GM18858 (cell line): ENCODE measurements around the gene EBF3.

ENCODE experiments used
- ATAC-seq: cut with Tn5 transposase; IDR thresholded peaks from one replicate; pipeline ENCODE4 v1.9.1; 2021; ENCODE audit not compliant: unreplicated experiment

The EBF3 gene

DNA sequence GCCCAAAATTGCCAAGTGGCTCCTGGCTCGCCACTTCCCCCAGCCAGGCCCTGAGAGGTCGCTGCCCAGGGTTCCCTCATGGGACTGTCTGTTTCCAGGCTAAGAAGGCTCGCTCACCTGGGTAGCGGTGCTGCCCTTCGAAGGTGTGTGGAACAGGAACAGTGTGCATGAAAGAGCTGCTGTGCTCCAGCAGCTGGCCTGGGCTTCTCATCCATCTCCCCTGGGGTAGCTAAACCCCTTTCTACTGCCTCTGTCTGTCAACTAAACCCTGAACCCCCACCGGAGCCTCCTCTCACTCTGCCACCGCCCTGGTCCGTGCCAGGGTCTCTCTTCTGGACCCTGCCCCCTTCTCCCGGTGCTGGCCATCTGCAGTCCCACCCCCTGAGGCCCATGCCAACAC lies 152.9 kb downstream of the EBF3 start:
- ATAC-seq = no peak

DNA sequence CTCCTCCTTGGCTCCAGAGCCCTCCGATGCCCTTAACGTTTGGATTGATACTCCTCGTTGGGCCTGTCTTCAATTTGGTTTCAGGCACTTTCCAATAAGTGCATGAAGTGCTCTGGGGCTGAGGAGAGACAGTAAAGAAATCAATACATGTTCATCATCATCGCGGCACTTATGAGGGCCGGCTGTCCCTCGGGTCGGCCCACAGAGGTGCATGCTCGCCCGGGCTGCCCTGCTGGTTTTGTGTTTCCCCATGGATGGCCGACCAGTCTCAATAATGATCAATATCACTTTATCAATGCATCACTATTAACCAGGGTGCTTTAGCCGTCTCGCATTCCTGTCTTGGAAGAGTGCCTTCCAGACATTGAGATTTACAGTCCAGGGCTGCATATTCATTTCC lies 154.2 kb downstream of the EBF3 start:
- no peak for ATAC-seq

DNA sequence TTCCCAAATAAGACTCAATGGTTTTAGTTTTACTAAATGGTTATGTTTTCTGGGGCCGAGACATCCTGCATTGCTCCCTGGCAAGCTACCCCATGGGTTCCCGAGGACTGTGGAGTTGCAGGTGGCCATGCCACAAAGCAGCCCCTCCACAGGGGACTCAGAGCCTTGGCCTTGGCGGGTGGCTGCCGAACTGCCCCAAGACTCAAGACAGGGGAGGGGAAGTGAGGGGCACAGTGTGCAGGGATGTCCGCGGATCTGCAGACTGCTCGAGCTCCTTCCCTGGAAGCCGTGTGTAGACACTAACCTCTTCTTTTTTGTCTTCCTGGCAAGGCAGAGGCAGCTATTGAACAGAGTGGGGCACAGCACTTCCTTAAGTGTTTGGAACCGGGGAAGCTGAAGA lies 154.6 kb downstream of the EBF3 start:
- no peak for ATAC-seq

DNA sequence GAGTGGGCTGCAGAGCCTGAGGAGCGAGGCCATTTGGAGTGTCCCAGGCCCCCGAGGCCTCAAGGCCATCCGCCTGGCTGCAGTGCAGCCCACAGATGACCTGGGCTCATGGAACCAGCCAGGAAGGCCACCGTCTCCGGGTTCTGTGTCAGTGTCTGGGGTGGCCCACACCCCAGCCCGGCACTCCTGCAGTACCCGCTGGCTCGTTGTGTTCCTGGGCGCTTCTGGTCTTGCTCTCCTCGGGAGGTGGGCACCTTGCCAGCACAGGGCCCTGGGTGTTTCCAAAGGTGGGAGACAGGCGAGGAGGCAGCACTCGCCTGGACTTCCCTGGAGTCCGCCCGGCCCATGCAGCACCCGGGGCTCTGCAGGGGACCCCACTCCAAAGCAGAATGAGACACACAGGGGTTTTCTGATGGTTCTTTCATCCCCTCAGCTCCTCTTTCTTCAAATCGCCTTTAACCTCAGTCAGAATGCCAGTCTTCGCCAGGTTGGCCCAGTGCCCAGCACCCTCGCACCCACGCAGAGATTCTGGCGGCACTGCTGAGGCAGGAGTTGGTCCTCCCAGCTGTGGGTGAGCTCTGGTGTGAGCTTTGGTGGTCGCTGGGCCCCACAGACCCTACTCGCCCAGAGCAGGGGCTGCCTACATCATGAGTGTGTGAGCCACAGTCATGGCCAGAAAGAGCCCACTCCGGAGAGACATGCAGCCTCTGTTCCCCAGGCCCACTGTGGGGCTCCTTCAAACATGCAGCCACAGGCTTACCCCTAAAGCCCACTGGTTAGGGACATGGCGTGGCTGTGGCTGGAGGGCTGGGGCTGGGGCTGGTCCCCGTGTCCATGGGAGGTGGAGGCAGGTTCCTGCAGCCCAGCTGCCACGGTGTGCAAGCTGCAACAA lies 155.7 kb downstream of the EBF3 start:
- no peak for ATAC-seq

DNA sequence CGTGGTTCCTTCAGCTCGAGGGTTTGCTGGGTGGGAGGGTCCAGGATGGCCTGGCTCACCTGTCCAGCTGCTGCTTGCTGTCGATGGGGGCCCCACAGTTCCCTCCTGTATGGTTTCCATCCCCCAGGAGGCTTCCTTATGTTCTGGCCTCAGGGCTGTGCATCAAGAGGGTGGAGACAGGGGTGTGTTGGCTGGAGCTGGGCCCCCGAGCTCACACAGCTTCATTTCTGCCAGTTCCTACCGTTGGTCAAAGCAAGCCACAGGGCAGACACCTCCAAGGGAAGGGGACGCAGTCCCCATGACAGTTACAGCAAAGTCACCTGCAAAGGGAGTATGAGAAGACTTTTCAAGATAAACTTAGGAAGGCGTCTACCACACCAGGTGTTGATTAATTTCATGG lies 156.9 kb downstream of the EBF3 start:
- ATAC-seq = no peak

DNA sequence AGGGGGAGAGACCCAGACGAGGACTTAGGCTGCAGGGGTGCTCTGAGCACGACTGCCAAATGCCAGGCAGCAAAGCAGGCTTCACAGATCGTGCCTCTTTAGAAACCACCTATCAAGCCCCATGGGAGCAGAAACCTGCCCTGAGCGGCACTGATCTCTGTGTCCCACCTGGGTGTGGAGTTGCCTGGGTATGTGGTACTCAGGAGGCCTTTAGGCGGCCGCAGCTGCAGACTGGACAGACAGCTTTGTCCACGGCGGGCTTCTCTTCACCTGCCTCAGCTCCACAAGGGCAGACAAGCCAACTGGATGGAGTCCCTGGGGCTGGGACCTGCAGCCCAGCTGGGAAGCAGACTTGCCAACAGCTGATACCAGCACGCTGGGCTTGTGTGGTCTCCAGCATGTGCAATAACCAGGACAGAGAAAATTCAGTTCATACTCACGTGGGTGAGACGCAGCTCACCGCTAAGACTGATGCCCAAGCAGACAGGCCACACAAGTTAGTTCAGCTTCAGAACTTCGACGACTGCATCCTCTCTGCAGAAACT lies 163.2 kb downstream of the EBF3 start:
- ATAC-seq = no peak

DNA sequence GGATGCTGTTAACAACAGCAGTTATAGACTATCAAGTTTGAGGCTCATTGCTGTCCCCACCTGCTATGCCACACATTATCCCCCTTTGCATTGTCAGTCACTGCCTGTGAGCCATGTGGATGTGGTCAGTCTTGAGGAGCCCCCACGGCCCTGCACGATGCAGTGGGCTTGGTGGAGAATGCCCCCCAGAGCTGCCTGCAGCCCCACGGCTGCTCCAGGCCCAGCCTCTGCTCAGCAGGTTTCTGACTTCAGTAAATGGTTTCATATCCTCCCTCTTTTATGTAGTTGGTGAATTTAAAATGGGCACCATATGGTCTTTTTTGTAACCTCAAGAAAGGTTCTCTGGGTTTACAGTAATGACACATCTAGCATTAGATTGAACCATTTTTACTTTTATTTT lies 164.1 kb downstream of the EBF3 start:
- no peak for ATAC-seq

DNA sequence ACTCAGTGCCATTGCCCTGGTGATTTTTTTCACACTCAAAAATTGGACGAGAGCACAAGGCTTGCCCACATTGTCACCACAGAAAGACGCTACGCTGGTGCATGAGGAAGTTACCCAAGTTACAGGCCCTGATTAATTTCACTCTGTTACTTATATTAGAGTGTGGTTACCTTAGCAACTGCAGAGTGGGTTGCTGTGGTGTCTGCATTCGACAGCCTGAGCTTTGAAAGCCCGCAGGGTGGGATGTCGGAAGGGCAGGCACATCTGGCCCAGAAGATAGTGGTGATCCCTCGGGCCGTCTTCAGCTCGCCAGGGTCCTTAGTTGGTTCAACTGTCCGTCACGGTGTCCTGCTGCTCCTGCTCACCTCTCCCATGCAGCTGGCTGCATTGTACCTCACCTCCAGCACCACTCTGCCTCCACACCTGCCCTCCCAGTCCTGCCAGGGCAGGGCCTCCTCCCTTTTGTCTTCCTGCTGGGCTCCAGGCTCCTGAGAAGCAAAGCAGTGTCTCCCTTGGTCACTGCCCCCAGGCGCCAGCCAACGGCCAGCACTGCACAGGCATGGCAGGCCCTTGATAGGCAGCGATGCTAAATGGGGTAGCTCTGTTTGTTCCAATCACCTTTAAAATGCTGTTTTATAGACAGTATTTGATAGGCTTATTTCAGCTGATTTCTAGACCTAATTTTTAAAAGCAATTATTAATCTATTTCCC lies 167.2 kb downstream of the EBF3 start:
- no peak for ATAC-seq

DNA sequence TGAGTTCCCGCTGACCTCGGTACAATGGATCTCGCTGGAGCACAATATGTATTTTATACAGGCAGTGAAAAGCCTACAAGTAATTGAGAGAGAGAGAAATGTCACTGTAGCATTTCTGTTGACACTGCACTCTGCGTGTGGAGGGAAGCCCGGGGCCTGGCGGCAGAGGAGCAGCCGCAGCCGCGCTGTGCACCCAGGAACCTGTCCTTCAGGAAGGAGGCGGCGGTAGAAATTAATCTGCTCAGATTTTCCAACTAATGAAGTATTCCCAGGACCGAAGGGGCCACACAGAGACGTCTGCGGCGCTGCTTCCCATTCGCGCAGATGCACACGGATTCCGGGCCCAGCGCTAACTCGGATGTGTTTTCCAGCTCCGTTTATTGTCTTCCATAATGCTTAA lies 170.1 kb downstream of the EBF3 start:
- ATAC-seq = no peak

DNA sequence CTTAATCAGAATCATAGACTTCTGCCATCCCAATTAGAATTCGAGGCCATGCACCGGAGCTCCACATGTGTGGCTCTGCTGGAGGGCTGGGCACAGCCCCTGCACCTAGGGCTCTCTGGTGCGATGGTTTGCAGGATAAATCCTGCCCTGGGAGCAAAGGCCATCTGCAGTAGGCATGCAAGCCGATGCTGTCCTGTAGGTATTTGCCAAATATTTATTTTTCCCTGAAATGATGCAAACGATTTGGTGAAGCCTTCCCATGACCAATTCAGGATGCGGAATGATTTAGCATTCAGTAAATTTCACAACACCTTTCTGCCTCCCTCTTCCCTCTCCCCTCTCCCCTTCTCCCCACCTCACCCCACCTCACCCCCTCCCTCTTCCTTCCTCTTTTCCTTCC lies 170.6 kb downstream of the EBF3 start:
- ATAC-seq = no peak

DNA sequence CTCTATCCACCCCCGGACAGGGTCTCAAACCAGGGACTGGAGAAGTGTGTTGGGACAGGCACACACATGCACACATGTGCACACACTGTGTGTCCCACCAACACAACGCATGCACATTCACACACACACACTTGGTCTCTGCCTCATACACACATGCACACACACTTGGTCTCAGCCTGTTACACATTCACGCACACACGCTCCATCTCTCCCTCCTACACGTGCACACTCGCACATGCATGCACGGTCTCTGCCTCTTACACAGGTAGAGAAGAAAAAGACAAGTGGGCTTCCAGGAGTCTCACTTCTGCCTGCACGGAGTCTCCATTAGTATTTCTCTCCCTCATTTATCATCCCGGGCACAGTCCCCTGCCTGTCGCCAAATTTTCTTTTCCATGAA lies 171.2 kb downstream of the EBF3 start:
- no peak for ATAC-seq

DNA sequence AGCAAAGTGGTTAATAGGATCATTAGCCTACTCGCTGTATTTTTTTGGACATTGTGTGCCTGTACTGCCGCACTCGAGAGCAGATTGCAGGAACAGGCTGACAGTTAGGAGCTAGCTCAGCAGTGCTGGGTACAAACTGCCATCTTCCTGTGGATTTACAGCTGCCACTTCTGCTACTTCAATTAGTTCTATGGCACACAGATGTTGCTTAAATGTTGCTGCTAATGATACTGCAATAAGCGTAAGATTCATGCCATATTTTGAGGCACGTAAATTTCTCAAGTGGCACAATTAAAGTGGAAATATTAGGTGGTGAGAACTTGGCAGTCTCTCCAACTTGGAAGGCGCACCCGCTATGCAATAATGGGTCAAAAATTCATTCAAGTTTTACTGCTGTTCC lies 171.9 kb downstream of the EBF3 start:
- no peak for ATAC-seq

DNA sequence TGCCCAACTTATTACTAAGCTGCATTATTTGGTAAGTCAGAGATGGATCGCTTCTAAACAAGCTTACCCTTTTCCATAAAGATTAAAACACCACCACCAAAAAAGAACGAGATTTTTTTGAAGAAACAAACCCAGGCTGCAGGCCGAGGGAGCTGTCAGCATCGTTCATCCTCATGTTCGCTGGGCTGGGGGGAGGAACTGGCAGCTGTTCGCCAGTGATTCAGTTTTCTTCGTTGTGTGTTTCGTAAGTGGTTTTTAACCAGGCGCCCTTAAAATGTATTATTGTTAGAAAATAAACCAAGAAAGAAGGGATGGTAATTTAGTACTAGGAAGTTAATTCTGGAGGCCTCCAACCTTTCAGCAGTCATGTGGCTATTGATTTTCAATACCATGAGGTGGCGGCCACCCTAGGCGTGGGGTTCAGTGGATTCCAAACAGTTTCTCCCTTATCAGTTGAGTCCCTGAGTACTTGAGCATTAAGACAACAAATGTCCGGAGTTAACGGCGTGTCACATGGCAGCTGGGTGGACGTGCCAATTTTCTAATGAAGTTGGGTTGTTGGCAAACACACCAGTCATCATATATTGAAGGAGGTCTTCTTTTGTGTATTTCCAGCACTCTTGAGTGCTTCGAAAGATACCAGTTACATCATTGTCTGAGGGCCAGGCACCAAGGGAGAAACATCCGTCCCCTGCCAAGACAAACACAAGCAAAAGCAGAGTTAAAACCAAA lies 173.2 kb downstream of the EBF3 start:
- ATAC-seq = no peak

DNA sequence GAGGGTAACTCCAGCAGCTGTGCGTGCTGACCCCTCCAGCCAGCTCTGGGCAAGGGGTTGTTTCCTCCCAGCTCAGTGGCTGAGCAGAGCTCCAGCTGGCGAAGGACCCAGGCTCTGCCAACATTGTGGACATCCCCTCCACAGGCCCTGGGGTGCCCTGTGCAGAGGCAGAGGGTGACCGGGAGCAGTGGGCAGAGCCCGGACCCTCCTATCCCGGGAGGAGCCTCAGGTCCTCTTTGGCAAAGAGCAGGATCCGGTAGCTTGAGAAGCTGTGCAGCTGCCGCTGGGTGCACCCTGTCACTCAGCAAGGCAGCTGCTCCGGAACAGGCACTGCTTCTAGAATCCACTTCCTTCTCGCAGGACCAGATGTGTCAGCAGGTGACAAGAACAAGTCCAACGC lies 175.9 kb downstream of the EBF3 start:
- no peak for ATAC-seq

DNA sequence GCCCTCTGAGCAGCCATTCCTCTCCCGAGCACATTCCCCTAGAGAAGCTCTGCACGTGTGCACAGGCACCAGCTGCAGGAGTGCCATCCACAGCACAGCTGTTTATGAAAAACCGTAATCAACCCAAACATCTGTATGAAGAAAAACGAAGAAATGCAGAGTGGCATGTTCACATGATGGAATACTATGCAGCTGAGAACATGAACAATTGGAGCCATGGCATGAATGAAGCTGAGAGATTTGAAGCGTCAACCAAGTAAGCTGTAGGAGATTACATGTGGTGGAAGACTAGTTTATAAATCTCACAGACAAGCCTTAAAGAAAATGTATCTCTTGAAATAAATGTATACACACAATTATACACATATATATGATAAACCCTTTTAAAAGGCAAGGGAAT lies 176.5 kb downstream of the EBF3 start:
- ATAC-seq = no peak

DNA sequence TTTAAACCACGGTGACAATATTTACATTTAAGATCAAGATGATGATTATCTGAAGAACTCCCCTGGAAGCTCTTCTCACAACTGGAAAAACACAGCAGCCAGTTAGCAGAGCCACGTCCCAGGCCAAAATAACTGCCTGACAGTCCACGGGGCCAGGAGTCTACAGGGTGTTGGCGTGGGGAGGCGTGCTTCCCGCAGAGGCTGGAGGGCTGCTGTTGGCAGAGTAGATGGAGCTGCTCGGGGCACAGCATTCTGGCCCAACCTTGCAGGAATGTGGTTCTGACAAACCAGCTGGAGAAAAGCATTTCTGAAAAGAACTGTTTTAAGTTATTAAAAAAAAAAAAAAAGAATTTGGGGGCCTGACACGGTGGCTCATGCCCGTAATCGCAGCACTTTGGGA lies 177.9 kb downstream of the EBF3 start:
- no peak for ATAC-seq

DNA sequence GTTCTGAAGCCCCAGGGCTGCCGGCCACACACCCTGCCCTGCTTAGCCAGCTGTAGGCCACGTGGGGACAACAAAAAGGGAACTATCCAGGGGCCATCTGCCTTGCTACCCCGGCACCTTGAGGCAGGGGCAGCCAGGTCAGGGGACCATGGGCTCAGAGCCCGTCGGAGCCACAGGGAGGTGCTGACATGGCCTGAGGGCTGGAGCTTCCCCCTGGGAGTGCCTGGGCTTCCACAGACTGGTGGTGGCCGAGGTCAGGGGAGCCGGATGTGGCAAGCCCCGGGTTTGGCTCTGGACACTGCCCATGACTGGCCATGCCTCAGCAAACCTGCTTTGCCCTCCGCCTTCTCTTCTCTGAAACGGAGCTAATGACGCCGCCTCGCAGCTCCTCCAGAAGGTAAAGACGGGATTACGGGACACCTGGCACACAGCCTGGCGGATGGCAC lies 178.5 kb downstream of the EBF3 start:
- ATAC-seq = no peak
